ENCODE data around the gene PFDN5. TPM values are rescaled to one million over a fixed set of nuclear protein-coding genes. Genes with fewer than 3 reads are reported as not detected.

The PFDN5 gene
- total and polyA plus RNA-seq, 9 of the 15 experiments (the other 6 are each of a cell fraction or from before 2014, with no cell fraction given) = 361 to 1,636 (median 742) TPM

DNA sequence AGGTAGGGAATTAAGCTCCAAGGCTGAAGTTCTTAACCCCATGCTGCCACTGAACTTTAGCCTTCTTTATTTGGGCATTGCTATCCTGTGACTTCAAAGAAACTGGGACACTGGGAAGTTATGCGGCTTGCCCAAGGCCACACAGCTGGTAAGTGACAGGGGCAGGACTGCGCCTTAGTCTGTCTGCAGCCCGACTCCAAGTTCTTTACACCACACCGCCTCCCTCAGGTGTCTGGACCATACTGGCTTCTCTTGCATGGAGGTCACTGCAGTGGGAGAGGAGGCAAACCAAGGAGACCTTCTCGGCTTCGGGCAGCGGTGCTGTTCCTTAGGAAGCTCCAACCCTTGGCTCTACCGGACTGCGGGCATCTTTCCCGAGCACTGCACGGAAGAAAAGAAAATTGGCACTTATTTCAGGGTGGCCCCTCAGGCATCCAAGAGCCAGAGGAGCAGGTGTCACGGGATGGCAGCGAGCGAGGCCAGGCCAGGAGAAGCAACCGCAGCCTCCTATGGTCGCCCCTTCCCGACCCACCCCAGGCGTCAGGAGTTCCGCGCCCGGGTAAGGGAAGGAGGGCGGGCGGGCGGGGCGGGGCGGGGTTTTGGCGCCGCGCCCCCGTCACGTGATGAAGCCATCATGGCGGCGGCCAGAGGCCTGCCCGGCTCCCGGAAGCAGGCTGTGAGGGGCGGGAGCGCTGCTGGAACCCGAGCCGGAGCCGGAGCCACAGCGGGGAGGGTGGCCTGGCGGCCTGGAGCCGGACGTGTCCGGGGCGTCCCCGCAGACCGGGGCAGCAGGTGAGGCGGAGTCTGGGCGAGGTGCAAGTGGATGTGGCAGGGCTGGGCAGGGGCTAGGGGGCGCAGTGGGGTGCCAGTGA is 43.6 kb upstream of the PFDN5 start (continued):
- TF ChIP-seq, protein P1, sequence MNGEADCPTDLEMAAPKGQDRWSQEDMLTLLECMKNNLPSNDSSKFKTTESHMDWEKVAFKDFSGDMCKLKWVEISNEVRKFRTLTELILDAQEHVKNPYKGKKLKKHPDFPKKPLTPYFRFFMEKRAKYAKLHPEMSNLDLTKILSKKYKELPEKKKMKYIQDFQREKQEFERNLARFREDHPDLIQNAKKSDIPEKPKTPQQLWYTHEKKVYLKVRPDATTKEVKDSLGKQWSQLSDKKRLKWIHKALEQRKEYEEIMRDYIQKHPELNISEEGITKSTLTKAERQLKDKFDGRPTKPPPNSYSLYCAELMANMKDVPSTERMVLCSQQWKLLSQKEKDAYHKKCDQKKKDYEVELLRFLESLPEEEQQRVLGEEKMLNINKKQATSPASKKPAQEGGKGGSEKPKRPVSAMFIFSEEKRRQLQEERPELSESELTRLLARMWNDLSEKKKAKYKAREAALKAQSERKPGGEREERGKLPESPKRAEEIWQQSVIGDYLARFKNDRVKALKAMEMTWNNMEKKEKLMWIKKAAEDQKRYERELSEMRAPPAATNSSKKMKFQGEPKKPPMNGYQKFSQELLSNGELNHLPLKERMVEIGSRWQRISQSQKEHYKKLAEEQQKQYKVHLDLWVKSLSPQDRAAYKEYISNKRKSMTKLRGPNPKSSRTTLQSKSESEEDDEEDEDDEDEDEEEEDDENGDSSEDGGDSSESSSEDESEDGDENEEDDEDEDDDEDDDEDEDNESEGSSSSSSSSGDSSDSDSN (IDR thresholded peaks at IDR 0.05; ENCODE audit: borderline replicate concordance in 1 of 2, low read depth in 2 of 2, low read length in 2 of 2) = peak in 1 of 2 experiments; percentile 50; a peak in 2 of 4 replicates
- TF ChIP-seq, protein P2, sequence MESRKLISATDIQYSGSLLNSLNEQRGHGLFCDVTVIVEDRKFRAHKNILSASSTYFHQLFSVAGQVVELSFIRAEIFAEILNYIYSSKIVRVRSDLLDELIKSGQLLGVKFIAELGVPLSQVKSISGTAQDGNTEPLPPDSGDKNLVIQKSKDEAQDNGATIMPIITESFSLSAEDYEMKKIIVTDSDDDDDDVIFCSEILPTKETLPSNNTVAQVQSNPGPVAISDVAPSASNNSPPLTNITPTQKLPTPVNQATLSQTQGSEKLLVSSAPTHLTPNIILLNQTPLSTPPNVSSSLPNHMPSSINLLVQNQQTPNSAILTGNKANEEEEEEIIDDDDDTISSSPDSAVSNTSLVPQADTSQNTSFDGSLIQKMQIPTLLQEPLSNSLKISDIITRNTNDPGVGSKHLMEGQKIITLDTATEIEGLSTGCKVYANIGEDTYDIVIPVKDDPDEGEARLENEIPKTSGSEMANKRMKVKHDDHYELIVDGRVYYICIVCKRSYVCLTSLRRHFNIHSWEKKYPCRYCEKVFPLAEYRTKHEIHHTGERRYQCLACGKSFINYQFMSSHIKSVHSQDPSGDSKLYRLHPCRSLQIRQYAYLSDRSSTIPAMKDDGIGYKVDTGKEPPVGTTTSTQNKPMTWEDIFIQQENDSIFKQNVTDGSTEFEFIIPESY (CRISPR knock-in tag; IDR thresholded peaks at IDR 0.05) = peak; percentile 17; the same call in 1 of the 2 replicates
- no peak for TF ChIP-seq ZZZ3 (IDR thresholded peaks at IDR 0.05)
- no peak for TF ChIP-seq TFAM (CRISPR knock-in tag; conservative IDR thresholded peaks at IDR 0.05)
- TF ChIP-seq, protein P3, sequence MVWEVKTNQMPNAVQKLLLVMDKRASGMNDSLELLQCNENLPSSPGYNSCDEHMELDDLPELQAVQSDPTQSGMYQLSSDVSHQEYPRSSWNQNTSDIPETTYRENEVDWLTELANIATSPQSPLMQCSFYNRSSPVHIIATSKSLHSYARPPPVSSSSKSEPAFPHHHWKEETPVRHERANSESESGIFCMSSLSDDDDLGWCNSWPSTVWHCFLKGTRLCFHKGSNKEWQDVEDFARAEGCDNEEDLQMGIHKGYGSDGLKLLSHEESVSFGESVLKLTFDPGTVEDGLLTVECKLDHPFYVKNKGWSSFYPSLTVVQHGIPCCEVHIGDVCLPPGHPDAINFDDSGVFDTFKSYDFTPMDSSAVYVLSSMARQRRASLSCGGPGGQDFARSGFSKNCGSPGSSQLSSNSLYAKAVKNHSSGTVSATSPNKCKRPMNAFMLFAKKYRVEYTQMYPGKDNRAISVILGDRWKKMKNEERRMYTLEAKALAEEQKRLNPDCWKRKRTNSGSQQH (CRISPR knock-in tag; IDR thresholded peaks at IDR 0.05) = no peak
- peak; percentile 76 for TF ChIP-seq SUPT5H (IDR thresholded peaks at IDR 0.05)
- TF ChIP-seq TGIF2 (CRISPR knock-in tag; IDR thresholded peaks at IDR 0.05) = no peak
- TF ChIP-seq RB1 (IDR thresholded peaks at IDR 0.05; ENCODE audit: low read depth) = peak; percentile 58; the same call in 1 of the 2 replicates
- TF ChIP-seq, protein P4, sequence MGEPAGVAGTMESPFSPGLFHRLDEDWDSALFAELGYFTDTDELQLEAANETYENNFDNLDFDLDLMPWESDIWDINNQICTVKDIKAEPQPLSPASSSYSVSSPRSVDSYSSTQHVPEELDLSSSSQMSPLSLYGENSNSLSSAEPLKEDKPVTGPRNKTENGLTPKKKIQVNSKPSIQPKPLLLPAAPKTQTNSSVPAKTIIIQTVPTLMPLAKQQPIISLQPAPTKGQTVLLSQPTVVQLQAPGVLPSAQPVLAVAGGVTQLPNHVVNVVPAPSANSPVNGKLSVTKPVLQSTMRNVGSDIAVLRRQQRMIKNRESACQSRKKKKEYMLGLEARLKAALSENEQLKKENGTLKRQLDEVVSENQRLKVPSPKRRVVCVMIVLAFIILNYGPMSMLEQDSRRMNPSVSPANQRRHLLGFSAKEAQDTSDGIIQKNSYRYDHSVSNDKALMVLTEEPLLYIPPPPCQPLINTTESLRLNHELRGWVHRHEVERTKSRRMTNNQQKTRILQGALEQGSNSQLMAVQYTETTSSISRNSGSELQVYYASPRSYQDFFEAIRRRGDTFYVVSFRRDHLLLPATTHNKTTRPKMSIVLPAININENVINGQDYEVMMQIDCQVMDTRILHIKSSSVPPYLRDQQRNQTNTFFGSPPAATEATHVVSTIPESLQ (CRISPR knock-in tag; IDR thresholded peaks at IDR 0.05) = no peak
- 0 out of 4 replicates have a peak, but pooled peaks of 1 of the 2 experiments have one; percentile 15 for TF ChIP-seq ARNT (IDR thresholded peaks at IDR 0.05)
- TF ChIP-seq TBP (optimal IDR thresholded peaks at IDR 0.05; ENCODE audit: low read depth, low read length) = peak; percentile 55
- no peak for TF ChIP-seq SMARCC2 (IDR thresholded peaks at IDR 0.05; ENCODE audit: low read depth)
- TF ChIP-seq ZNF282 (CRISPR knock-in tag; IDR thresholded peaks at IDR 0.05) = no peak
- TF ChIP-seq KDM1A (IDR thresholded peaks at IDR 0.05) = no peak
- no peak for TF ChIP-seq ZNF668 (CRISPR knock-in tag; IDR thresholded peaks at IDR 0.05)
- peak; percentile 75 for TF ChIP-seq CXXC5 (CRISPR knock-in tag; IDR thresholded peaks at IDR 0.05)
- no peak for TF ChIP-seq THRAP3 (IDR thresholded peaks at IDR 0.05; ENCODE audit: borderline replicate concordance)
- peak; percentile 48; the same call in 1 of the 2 replicates for TF ChIP-seq SMC3 (conservative IDR thresholded peaks at IDR 0.05; ENCODE audit: insufficient read depth, low read depth, low read length)
- TF ChIP-seq MCM7 (IDR thresholded peaks at IDR 0.05) = no peak
- TF ChIP-seq PHF20 (IDR thresholded peaks at IDR 0.05; ENCODE audit: partially characterized antibody) = peak; percentile 98
- peak; percentile 19 to 42; a peak in 1 of 4 replicates for TF ChIP-seq FOXK2 (conservative IDR thresholded peaks at IDR 0.05 in 1 of 2, IDR thresholded peaks at IDR 0.05 in 1 of 2; ENCODE audit: low read depth in 2 of 2)

Measured in K562 (cell line).